Left ventricle myocardium inferior (tissue), 1 donor: Measurements from ENCODE around the gene RNF13. TPM values are rescaled to one million over a fixed set of nuclear protein-coding genes. Genes with fewer than 3 reads are reported as not detected.
A peak's percentile ranks its signal among the peaks of the same experiment; 100 is the strongest.

Source experiments
- DNase-seq: peaks from one replicate; pipeline ENCODE4 v3.0.0-alpha.2; 2020
- H3K27ac ChIP-seq: fragments of 200-600 bp; replicated peaks from 2 replicates; pipeline ENCODE4 v1.8.0; 2021
- H3K27me3 ChIP-seq: fragments of 200-600 bp; 2 replicates; pipeline ENCODE4 v1.8.0; 2021; ENCODE audit warnings: low read depth
- H3K36me3 ChIP-seq: fragments of 200-600 bp; 2 replicates; pipeline ENCODE4 v1.8.0; 2021
- H3K4me1 ChIP-seq: fragments of 200-600 bp; 2 replicates; pipeline ENCODE4 v1.8.0; 2021
- H3K4me3 ChIP-seq: fragments of 200-600 bp; 2 replicates; pipeline ENCODE4 v1.8.0; 2021; ENCODE audit warnings: mild to moderate bottlenecking, moderate library complexity
- H3K9me3 ChIP-seq: fragments of 200-600 bp; replicated peaks from 2 replicates; pipeline ENCODE4 v1.8.0; 2021
- intact Hi-C: fragments of 100-400 bp; cut with micrococcal nuclease; formaldehyde crosslinking; loops from one replicate; pipeline ENCODE4 v1.11.0; 2022
- total RNA-seq: library from RNA; stranded (reverse); fragmentation: NEBNext Ultra II Directional; extraction: Animal tissue kit (Norgen Biotek cat#: 25700); gene quantifications from one replicate; pipeline ENCODE4 v1.2.1, GENCODE V29; 2021
- TF ChIP-seq, protein P1 (sequence below): fragments of 200-600 bp; IDR thresholded peaks from 2 replicates; pipeline ENCODE4 v1.8.0; 2021; ENCODE audit warnings: antibody characterized with exemption, mild to moderate bottlenecking, borderline replicate concordance
- donor health status: DM: no; HTN: yes; CAD: no; lungs with severe emphysema.

RNF13 gene
- total RNA-seq, 1 donor from 2014 or later = 47.7 TPM

GRCh38 chr3:149810846-149811245 is 2.2 kb upstream of the RNF13 start:
- Histone ChIP-seq H3K4me1 (peaks cover 45% of the 10 kb centered on the region), H3K36me3 (no peaks in the 10 kb centered on the region), H3K27ac (no peak overlapping the region), H3K27me3 (no peaks in the 10 kb centered on the region), H3K9me3 (no peaks in the 10 kb centered on the region), H3K4me3 (no peak overlapping the region)
- DNase-seq = no peak
- TF ChIP-seq, protein P1, sequence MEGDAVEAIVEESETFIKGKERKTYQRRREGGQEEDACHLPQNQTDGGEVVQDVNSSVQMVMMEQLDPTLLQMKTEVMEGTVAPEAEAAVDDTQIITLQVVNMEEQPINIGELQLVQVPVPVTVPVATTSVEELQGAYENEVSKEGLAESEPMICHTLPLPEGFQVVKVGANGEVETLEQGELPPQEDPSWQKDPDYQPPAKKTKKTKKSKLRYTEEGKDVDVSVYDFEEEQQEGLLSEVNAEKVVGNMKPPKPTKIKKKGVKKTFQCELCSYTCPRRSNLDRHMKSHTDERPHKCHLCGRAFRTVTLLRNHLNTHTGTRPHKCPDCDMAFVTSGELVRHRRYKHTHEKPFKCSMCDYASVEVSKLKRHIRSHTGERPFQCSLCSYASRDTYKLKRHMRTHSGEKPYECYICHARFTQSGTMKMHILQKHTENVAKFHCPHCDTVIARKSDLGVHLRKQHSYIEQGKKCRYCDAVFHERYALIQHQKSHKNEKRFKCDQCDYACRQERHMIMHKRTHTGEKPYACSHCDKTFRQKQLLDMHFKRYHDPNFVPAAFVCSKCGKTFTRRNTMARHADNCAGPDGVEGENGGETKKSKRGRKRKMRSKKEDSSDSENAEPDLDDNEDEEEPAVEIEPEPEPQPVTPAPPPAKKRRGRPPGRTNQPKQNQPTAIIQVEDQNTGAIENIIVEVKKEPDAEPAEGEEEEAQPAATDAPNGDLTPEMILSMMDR = no peak
- intact Hi-C loops = no loop called here

DNA sequence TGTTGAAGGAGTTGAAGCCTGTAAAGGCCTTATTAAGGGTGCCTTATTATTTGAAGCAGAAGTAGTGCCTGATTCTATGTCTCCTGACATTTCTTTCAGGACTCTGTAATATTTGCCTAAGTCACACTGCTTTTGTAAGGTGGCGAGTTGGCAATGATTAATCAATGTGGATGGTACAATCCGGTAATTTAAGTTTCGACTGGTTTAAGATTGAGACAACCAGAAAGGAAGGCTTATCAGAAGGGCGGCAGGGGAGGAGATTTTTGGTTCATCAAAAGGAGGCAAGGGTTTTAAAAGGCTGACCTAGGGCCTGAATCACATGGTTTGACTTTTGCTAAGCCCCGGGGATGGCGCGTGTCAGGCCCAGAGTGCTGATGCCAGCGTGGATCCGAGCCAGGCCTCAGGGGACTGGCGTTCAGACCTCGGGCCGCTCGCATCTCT is 830 bp upstream of the RNF13 start:
- Histone ChIP-seq H3K27me3 (no peaks in the 10 kb centered on the region), H3K4me1 (peaks cover 59% of the 10 kb centered on the region), H3K9me3 (no peaks in the 10 kb centered on the region), H3K36me3 (no peaks in the 10 kb centered on the region), H3K4me3 (peak overlapping the region; percentile 88), H3K27ac (peak overlapping the region; percentile 100)
- TF ChIP-seq, protein P1 = no peak
- no peak for DNase-seq
- intact Hi-C loops = no loop called here

DNA sequence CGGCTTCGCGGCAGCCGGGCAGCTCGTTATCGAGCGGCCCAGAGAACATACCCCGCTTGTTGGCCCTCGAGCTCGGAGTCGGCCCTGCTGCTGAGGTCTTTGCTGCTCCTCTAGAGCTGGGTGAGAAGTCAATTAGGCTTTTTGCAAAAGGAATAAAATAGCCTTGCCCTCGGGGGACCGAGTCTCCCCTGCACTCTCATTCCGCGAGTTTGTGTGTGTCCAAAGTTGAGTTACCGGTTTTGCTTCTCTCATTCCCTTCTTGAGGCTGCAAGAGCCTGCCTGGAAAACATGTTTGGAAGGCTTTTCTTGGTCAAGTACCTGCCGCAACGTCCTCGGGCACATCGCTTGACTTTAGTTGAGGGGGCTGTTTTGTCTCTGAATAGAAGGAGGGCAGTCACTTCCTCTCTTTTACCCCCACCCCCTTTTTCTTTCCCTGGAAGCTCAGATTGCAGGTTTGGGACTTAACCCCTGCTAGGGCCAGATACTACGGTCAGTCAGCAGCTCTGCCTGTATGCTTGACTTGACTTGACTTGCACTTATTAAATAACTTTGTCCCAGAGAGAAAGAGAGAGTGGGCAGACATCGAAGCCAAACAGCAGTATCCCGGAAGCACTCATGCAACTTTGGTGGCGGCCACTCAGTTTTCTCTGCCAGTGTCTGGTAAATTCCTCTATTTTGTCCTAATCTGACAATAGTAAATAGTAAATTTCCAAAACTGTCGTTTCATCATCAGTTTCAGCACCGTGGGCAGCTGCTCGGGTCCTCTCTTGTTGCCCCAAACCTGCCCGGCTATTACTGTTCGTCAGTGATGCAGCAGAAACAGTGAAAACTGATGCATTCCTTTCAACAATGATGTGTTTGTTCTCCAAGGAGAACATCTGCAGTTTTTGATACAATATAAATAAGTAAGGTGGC is 609 bp downstream of the RNF13 start:
- TF ChIP-seq, protein P1 = no peak
- peaks cover 59% of the 10 kb centered on the region for H3K4me1 ChIP-seq
- peak overlapping the region; percentile 88 for H3K4me3 ChIP-seq
- no peaks in the 10 kb centered on the region for H3K36me3 ChIP-seq
- DNase-seq = no peak
- H3K9me3 ChIP-seq = no peaks in the 10 kb centered on the region
- H3K27ac ChIP-seq = peak overlapping the region; percentile 100
- intact Hi-C loops = no loop called here
- H3K27me3 ChIP-seq = no peaks in the 10 kb centered on the region

DNA sequence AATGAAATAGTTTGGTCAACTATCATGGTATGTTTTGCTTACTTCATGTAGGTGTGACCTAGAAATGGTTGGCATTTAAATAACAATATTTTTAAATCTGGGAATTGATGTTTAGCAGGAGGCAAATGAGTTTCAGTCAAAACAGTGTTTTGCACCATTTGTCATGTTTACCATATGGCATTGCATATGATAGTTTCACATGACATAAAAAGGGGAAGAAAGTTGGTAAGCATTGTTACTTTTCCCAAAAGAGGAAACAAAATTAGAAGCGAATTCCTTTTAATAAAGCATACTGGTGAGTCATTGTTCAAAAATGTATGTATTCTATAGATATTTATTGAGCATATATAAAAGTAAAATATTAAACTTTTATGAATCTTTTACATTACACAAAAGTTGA is 2.3 kb downstream of the RNF13 start:
- TF ChIP-seq, protein P1 = no peak
- Histone ChIP-seq H3K36me3 (no peaks in the 10 kb centered on the region), H3K4me1 (peaks cover 59% of the 10 kb centered on the region), H3K27me3 (no peaks in the 10 kb centered on the region), H3K27ac (peak overlapping the region; percentile 100), H3K9me3 (no peaks in the 10 kb centered on the region), H3K4me3 (peak overlapping the region; percentile 88)
- DNase-seq = no peak
- intact Hi-C loops = no loop called here

DNA sequence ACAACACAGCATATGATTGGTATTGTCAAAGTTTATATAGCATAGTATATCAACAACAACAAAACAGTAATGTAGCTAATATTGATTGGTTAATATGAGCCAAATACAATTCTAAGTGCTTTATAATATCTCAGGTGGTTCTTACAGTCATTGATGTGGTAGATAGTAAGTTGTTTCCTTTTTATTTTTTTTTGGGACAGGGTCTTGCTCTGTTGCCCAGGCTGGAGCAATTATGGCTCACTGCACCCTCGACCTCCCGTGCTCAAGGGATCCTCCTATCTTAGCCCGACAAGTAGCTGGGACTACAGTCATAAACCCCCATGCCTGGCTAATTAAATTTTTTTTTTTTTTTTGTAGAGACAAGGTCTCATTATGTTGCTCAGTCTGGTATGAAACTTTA is 2.7 kb downstream of the RNF13 start:
- H3K36me3 ChIP-seq = no peaks in the 10 kb centered on the region
- no peaks in the 10 kb centered on the region for H3K27me3 ChIP-seq
- no peak for DNase-seq
- peak overlapping the region; percentile 31 for H3K27ac ChIP-seq
- H3K9me3 ChIP-seq = no peaks in the 10 kb centered on the region
- intact Hi-C loops = no loop called here
- peaks cover 59% of the 10 kb centered on the region for H3K4me1 ChIP-seq
- TF ChIP-seq, protein P1 = no peak
- H3K4me3 ChIP-seq = peak overlapping the region; percentile 88
